ENCODE results near the gene CHN1. TPM values are rescaled to one million over a fixed set of nuclear protein-coding genes. Genes with fewer than 3 reads are reported as not detected.

The CHN1 gene
- total and polyA plus RNA-seq, 3 donors from 2014 or later, result 30.1 to 47.7 (median 42.6) TPM

DNA sequence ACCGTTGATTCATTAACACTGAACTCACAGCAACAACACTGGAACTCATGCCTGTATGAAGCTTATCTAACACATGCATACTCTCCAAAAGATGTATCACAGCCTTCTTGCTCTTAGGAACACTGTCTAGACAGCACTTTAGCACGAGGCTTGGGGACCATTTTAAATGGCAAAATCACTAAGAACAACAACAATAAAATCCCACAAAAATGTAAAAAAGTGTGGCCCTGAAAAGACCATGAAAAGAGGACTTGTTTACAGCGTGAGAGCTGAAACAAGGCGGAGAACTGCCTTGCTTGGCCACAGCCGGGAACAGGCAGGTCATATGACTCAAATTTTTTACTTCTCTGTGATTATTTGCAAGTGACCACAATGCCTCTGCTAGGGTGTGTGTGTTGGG is 48.1 kb downstream of the CHN1 start:
- Histone ChIP-seq H3K9me3 (no peaks in the 10 kb centered on the region), H3K4me3 (no peak overlapping the region), H3K27ac (no peak overlapping the region), H3K36me3 (ENCODE audit: low read depth, missing control alignments) (no peaks in the 10 kb centered on the region), H3K27me3 (no peaks in the 10 kb centered on the region), H3K4me1 (peaks cover 6% of the 10 kb centered on the region)
- 74 to 78% methylated on average over 5 of the region's 5 CpGs for WGBS, 2 donors
- TF ChIP-seq POLR2A (IDR thresholded peaks at IDR 0.05), result no peak
- TF ChIP-seq, protein P1, sequence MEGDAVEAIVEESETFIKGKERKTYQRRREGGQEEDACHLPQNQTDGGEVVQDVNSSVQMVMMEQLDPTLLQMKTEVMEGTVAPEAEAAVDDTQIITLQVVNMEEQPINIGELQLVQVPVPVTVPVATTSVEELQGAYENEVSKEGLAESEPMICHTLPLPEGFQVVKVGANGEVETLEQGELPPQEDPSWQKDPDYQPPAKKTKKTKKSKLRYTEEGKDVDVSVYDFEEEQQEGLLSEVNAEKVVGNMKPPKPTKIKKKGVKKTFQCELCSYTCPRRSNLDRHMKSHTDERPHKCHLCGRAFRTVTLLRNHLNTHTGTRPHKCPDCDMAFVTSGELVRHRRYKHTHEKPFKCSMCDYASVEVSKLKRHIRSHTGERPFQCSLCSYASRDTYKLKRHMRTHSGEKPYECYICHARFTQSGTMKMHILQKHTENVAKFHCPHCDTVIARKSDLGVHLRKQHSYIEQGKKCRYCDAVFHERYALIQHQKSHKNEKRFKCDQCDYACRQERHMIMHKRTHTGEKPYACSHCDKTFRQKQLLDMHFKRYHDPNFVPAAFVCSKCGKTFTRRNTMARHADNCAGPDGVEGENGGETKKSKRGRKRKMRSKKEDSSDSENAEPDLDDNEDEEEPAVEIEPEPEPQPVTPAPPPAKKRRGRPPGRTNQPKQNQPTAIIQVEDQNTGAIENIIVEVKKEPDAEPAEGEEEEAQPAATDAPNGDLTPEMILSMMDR (IDR thresholded peaks at IDR 0.05), result no peak
- no peak for DNase-seq
- intact Hi-C loops (cut with DNase I; ENCODE audit: low total_unique reads), result no loop called here

DNA sequence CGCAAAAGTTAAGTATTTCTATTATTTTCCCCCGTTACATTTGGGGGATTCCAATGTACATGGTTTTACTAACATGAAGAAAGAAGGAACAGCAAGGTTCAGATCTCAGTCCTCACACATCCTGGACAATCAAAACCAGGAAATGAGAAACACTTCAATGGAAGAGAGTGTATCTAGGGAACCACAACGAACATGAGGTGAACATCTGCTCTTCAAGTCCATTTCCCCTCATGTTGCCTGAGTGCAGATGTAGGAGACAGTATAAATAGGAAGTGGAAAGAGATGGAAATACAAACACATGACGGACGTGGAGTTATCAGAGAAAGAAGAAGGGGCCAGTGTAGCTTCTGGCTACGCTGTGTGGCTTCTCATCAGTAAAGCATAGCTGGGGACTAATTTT is 52.6 kb downstream of the CHN1 start:
- TF ChIP-seq, protein P1 (IDR thresholded peaks at IDR 0.05), result no peak
- TF ChIP-seq POLR2A (IDR thresholded peaks at IDR 0.05), result no peak
- intact Hi-C loops (cut with DNase I; ENCODE audit: low total_unique reads), result no loop called here
- Histone ChIP-seq H3K27me3 (no peaks in the 10 kb centered on the region), H3K27ac (no peak overlapping the region), H3K36me3 (ENCODE audit: low read depth, missing control alignments) (no peaks in the 10 kb centered on the region), H3K4me1 (no peaks in the 10 kb centered on the region), H3K9me3 (no peaks in the 10 kb centered on the region), H3K4me3 (no peak overlapping the region)
- whole genome bisulfite sequencing, 2 donors, result 81 to 84% methylated on average over 6 of the region's 6 CpGs
- DNase-seq, result no peak

GRCh38 chr2:174951745-174952144 is 53.4 kb downstream of the CHN1 start:
- no peaks in the 10 kb centered on the region for H3K4me1 ChIP-seq
- H3K27me3 ChIP-seq, result no peaks in the 10 kb centered on the region
- H3K9me3 ChIP-seq, result no peaks in the 10 kb centered on the region
- H3K4me3 ChIP-seq, result no peak overlapping the region
- no peaks in the 10 kb centered on the region for H3K36me3 ChIP-seq (ENCODE audit: low read depth, missing control alignments)
- H3K27ac ChIP-seq, result no peak overlapping the region
- DNase-seq, result no peak
- TF ChIP-seq, protein P1 (IDR thresholded peaks at IDR 0.05), result no peak
- no peak for TF ChIP-seq POLR2A (IDR thresholded peaks at IDR 0.05)
- intact Hi-C loops (cut with DNase I; ENCODE audit: low total_unique reads), result no loop called here
- 93 to 95% methylated on average over 1 of the region's 1 CpG for WGBS, 2 donors

GRCh38 chr2:174949988-174950687 is 55.0 kb downstream of the CHN1 start:
- Histone ChIP-seq H3K36me3 (ENCODE audit: low read depth, missing control alignments) (no peaks in the 10 kb centered on the region), H3K27me3 (no peaks in the 10 kb centered on the region), H3K4me3 (no peak overlapping the region), H3K9me3 (no peaks in the 10 kb centered on the region), H3K27ac (no peak overlapping the region), H3K4me1 (no peaks in the 10 kb centered on the region)
- 96 to 99% methylated on average over 8 of the region's 8 CpGs for WGBS, 2 donors
- intact Hi-C loops (cut with DNase I; ENCODE audit: low total_unique reads), result no loop called here
- DNase-seq, result no peak
- TF ChIP-seq POLR2A (IDR thresholded peaks at IDR 0.05), result no peak

GRCh38 chr2:174945601-174946260 is 59.5 kb downstream of the CHN1 start:
- no peak for DNase-seq
- Histone ChIP-seq H3K36me3 (ENCODE audit: low read depth, missing control alignments) (no peaks in the 10 kb centered on the region), H3K9me3 (no peaks in the 10 kb centered on the region), H3K27ac (no peak overlapping the region), H3K4me3 (no peak overlapping the region), H3K27me3 (no peaks in the 10 kb centered on the region), H3K4me1 (no peaks in the 10 kb centered on the region)
- WGBS, 2 donors, result 95 to 96% methylated on average over 3 of the region's 3 CpGs
- no peak for TF ChIP-seq POLR2A (IDR thresholded peaks at IDR 0.05)
- TF ChIP-seq, protein P1 (IDR thresholded peaks at IDR 0.05), result no peak
- intact Hi-C loops (cut with DNase I; ENCODE audit: low total_unique reads), result no loop called here

Data from testis (tissue), 3 donors.